ENCODE data around the gene ADARB1. TPM values are rescaled to one million over a fixed set of nuclear protein-coding genes. Genes with fewer than 3 reads are reported as not detected.
A peak's percentile ranks its signal among the peaks of the same experiment; 100 is the strongest.

ADARB1 gene
- total and polyA plus RNA-seq, 9 of the 15 experiments (the other 6 are each of a cell fraction or from before 2014, with no cell fraction given) = 6.7 to 16.0 (median 8.3) TPM

DNA sequence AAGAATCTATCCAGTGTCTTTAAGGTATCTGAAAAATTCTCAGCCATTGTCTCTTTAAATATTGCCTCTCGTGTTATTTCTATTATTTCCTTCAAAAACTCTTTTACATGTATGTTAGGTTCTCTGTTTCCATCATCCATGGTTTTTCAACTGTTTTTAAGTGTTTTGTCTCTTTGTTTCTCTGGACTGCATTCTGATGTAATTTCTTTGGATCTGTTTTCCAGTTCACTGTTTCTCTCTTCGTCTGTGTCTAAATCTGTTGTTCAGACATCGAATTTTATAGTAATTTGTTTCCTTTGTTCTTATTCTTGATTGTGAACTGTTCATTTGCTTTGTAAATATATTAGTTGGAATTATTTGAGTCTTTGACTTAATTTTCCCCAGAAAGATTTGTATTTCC is 169.2 kb downstream of the ADARB1 start (continued):
- TF ChIP-seq, protein P1, sequence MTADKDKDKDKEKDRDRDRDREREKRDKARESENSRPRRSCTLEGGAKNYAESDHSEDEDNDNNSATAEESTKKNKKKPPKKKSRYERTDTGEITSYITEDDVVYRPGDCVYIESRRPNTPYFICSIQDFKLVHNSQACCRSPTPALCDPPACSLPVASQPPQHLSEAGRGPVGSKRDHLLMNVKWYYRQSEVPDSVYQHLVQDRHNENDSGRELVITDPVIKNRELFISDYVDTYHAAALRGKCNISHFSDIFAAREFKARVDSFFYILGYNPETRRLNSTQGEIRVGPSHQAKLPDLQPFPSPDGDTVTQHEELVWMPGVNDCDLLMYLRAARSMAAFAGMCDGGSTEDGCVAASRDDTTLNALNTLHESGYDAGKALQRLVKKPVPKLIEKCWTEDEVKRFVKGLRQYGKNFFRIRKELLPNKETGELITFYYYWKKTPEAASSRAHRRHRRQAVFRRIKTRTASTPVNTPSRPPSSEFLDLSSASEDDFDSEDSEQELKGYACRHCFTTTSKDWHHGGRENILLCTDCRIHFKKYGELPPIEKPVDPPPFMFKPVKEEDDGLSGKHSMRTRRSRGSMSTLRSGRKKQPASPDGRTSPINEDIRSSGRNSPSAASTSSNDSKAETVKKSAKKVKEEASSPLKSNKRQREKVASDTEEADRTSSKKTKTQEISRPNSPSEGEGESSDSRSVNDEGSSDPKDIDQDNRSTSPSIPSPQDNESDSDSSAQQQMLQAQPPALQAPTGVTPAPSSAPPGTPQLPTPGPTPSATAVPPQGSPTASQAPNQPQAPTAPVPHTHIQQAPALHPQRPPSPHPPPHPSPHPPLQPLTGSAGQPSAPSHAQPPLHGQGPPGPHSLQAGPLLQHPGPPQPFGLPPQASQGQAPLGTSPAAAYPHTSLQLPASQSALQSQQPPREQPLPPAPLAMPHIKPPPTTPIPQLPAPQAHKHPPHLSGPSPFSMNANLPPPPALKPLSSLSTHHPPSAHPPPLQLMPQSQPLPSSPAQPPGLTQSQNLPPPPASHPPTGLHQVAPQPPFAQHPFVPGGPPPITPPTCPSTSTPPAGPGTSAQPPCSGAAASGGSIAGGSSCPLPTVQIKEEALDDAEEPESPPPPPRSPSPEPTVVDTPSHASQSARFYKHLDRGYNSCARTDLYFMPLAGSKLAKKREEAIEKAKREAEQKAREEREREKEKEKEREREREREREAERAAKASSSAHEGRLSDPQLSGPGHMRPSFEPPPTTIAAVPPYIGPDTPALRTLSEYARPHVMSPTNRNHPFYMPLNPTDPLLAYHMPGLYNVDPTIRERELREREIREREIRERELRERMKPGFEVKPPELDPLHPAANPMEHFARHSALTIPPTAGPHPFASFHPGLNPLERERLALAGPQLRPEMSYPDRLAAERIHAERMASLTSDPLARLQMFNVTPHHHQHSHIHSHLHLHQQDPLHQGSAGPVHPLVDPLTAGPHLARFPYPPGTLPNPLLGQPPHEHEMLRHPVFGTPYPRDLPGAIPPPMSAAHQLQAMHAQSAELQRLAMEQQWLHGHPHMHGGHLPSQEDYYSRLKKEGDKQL (CRISPR knock-in tag; IDR thresholded peaks at IDR 0.05; ENCODE audit: borderline replicate concordance) = no peak
- TF ChIP-seq EGR1 (conservative IDR thresholded peaks at IDR 0.05) = no peak
- TF ChIP-seq CXXC5 (CRISPR knock-in tag; IDR thresholded peaks at IDR 0.05) = no peak
- 0 out of 2 replicates have a peak, but pooled peaks have one; percentile 21 for TF ChIP-seq CBX5 (IDR thresholded peaks at IDR 0.05; ENCODE audit: borderline replicate concordance, low read depth)
- TF ChIP-seq ZNF354B (CRISPR knock-in tag; IDR thresholded peaks at IDR 0.05) = no peak
- TF ChIP-seq MAFG (tag; conservative IDR thresholded peaks at IDR 0.05) = no peak
- no peak for TF ChIP-seq KDM4B (IDR thresholded peaks at IDR 0.05; ENCODE audit: borderline replicate concordance in 2 of 2, low read depth in 1 of 2)
- TF ChIP-seq, protein P2, sequence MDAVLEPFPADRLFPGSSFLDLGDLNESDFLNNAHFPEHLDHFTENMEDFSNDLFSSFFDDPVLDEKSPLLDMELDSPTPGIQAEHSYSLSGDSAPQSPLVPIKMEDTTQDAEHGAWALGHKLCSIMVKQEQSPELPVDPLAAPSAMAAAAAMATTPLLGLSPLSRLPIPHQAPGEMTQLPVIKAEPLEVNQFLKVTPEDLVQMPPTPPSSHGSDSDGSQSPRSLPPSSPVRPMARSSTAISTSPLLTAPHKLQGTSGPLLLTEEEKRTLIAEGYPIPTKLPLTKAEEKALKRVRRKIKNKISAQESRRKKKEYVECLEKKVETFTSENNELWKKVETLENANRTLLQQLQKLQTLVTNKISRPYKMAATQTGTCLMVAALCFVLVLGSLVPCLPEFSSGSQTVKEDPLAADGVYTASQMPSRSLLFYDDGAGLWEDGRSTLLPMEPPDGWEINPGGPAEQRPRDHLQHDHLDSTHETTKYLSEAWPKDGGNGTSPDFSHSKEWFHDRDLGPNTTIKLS (IDR thresholded peaks at IDR 0.05; ENCODE audit: borderline replicate concordance, low read depth) = no peak
- TF ChIP-seq SMARCA5 (IDR thresholded peaks at IDR 0.05) = peak; percentile 58
- TF ChIP-seq CHCHD3 (CRISPR knock-in tag; IDR thresholded peaks at IDR 0.05) = no peak
- peak; percentile 30 to 32; a peak in 2 of 4 replicates for TF ChIP-seq KDM1A (IDR thresholded peaks at IDR 0.05)

Data from K562 (cell line).